Ovary (tissue), 10 donors: Measurements from ENCODE around the gene UTP14A. TPM values are rescaled to one million over a fixed set of nuclear protein-coding genes. Genes with fewer than 3 reads are reported as not detected.
"Not testable (repeated sequence)": the region's sequence is repeated elsewhere in the genome, so short reads cannot be mapped to it uniquely, and the experiment has no call there.

Experiments used
- DNase-seq, 5 donors: peaks; one replicate each; pipeline ENCODE4 v3.0.0-alpha.2; 2019 to 2020
- H3K27ac ChIP-seq, 2 donors: fragments of 200-600 bp; one replicate each; pipeline versions ENCODE4 v1.5.1 to v1.8.0; 2019 to 2022
- H3K27me3 ChIP-seq: fragments of 200-600 bp; one replicate; pipeline ENCODE4 v1.8.0; 2022
- H3K36me3 ChIP-seq: fragments of 200-600 bp; sonication (generic); one replicate; pipeline ENCODE4 v1.5.1; 2019
- H3K4me1 ChIP-seq: one replicate; pipeline ENCODE4 v1.8.1; 2013; ENCODE audit warnings: mild to moderate bottlenecking, moderate library complexity; ENCODE audit not compliant: insufficient read depth
- H3K4me3 ChIP-seq: fragments of 200-600 bp; sonication (generic); one replicate; pipeline ENCODE4 v1.5.1; 2017
- H3K9me3 ChIP-seq, 2 donors: fragments of 200-600 bp in 1 of 2; sonication (generic) in 1 of 2; one replicate each; pipeline versions ENCODE4 v1.5.1 to v1.8.1; 2013 to 2019; ENCODE audit warnings: mild to moderate bottlenecking in 1 of 2, moderate library complexity in 1 of 2
- EP300 ChIP-seq: sonication (generic); formaldehyde crosslinking; IDR thresholded peaks from one replicate; pipeline ENCODE4 v1.6.1; 2017; ENCODE audit warnings: antibody characterized with exemption
- POLR2A ChIP-seq: fragments of 450-650 bp; IDR thresholded peaks from one replicate; pipeline ENCODE4 v1.6.1; 2017; ENCODE audit warnings: antibody characterized with exemption, mild to moderate bottlenecking, moderate library complexity
- WGBS, 3 donors: extraction: QIAGEN DNeasy Blood & Tissue Kit in 1 of 3; methylation state at CpG; one replicate each; pipeline versions ENCODE4 v1.1.5 to v1.1.7; 2013 to 2017; 5-methylcytosine and 5-hydroxymethylcytosine counted together
- intact Hi-C, 4 donors: fragments of 100-400 bp; cut with DNase I; formaldehyde crosslinking; loops; one replicate each; pipeline versions ENCODE4 v1.11.0 to v1.15.1; 2022 to 2023
- long read RNA-seq, 3 donors: library from polyadenylated mRNA in 2 of 3; unstranded in 2 of 3; transcript quantifications; one replicate each; pipeline ENCODE4 v2.0.0 and lab custom pipeline, GENCODE V29; 2021 to 2026
- polyA plus RNA-seq, 2 donors: library from polyadenylated mRNA; stranded (reverse); fragments of 200-250 nt in 1 of 2; fragments of 350-450 nt in 1 of 2; fragmentation: Illumina TruSeq in 1 of 2; extraction: RNeasy Lipid Tissue Mini Kit (QIAGEN cat#74804) in 1 of 2; gene quantifications; one replicate each; pipeline ENCODE4 v1.2.3, GENCODE V29; 2013 to 2014
- total RNA-seq, 7 donors: library from RNA; depleted of rRNA in 2 of 7; stranded (reverse); fragments of >200 nt in 2 of 7; fragmentation: NEBNext Ultra II Directional in 3 of 7; extraction: Animal tissue kit (Norgen Biotek cat#: 25700) in 3 of 7; gene quantifications; one replicate each; pipeline versions ENCODE4 v1.1.0 to v1.2.4, GENCODE V29; 2016 to 2023
- TF ChIP-seq, protein P1 (sequence below), 3 donors: fragments of 450-650 bp in 2 of 3; fragments of 200-600 bp in 1 of 3; IDR thresholded peaks; one replicate each; pipeline versions ENCODE4 v1.5.1 to v1.8.0; 2016 to 2022; ENCODE audit warnings: antibody characterized with exemption in 3 of 3, mild to moderate bottlenecking in 1 of 3
- donor health status: DM: no; HTN: no; CAD: no; lungs with moderate emphysema.
- donor health status: DM: no; HTN: no; CAD: no.
- donor health status: Bipolar disorder and iron deficiency.
- donor health status: DM: yes; HTN: yes; CAD: no.
- donor health status: DM: no; HTN: no; CAD: no.
- donor health status: DM: yes; HTN: yes; CAD: no.

The UTP14A gene, protein sequence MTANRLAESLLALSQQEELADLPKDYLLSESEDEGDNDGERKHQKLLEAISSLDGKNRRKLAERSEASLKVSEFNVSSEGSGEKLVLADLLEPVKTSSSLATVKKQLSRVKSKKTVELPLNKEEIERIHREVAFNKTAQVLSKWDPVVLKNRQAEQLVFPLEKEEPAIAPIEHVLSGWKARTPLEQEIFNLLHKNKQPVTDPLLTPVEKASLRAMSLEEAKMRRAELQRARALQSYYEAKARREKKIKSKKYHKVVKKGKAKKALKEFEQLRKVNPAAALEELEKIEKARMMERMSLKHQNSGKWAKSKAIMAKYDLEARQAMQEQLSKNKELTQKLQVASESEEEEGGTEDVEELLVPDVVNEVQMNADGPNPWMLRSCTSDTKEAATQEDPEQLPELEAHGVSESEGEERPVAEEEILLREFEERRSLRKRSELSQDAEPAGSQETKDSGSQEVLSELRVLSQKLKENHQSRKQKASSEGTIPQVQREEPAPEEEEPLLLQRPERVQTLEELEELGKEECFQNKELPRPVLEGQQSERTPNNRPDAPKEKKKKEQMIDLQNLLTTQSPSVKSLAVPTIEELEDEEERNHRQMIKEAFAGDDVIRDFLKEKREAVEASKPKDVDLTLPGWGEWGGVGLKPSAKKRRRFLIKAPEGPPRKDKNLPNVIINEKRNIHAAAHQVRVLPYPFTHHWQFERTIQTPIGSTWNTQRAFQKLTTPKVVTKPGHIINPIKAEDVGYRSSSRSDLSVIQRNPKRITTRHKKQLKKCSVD
- 10 to 100 TPM; 11.7 to 22.6 (median 15.6) TPM for total RNA-seq
- polyA plus RNA-seq, result 10 to 100 TPM; 12.9 to 36.6 TPM
- long read RNA-seq, donor 1, transcript UTP14A-201 (15 exons, 2,488 nt), result major isoform, 40 of 71 reads
- long read RNA-seq, donor 1, partial matches to known transcripts, result 26 of 71 reads
- long read RNA-seq, donor 1, other reads (novel, unspliced or antisense), result 5 of 71 reads
- long read RNA-seq, donor 2, partial matches to known transcripts, result 15 of 17 reads
- long read RNA-seq, donor 2, other reads (novel, unspliced or antisense), result 0 of 17 reads
- long read RNA-seq, donor 3, transcript UTP14A-201 (15 exons, 2,488 nt), result major isoform, 45 of 50 reads
- long read RNA-seq, donor 3, partial matches to known transcripts, result 3 of 50 reads
- long read RNA-seq, donor 3, other reads (novel, unspliced or antisense), result 2 of 50 reads

DNA sequence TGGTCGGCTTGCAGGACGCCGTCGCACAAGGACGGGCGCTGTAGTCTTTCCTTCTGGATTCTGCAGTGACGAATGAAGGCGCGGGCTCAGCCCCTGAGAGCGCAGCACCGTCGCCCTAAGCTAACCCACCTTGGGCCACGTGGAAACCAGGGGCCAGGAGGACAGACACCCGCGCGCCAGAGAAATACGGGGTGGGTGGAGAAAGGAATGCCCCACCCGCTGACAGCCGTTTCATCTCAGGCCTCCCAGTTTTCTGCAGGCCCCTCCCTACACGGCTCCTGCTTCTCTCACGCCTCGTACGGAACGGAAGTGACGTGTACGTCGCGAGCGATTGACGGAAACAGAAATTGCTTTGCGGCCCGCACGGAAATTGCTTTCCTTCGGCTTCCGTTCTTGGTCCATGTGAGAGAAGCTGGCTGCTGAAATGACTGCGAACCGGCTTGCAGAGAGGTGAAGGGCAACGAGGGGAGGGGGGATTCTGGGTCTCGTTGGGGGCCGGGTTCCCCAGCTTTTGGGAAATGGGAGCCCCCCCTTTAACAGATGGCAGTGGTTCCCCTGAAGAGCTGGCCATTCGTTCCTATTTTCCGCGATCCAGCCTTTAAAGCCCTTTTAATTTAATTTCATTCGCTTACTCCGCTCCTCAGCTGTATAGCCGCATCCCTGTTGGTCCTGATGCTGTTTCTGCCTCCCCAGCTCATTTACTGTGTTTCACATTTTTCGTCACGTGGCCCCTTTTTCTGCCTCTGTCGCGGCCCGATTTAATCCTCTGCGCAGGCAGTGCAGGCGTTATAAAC lies at the start of gene UTP14A:
UTP14A (plus strand) TSS at position 378 of the 794 bp plus-strand sequence; CDS start at position 425, 47 bp downstream.
- intact Hi-C loops, result no loop called here
- 31 to 43% (median 37%) methylated on average over 53 of the region's 53 CpGs for WGBS, 3 donors
- Histone ChIP-seq H3K36me3 (no peaks in the 10 kb centered on the region), H3K27me3 (no peaks in the 10 kb centered on the region), H3K9me3 (no peaks in the 10 kb centered on the region), H3K4me3 (peak within 1 kb of the TSS; percentile 46), H3K27ac (peak within 1 kb of the TSS; percentile 38 to 51), H3K4me1 (no peaks in the 10 kb centered on the region)
- TF ChIP-seq EP300 (no peak), POLR2A (peak; percentile 27)
- TF ChIP-seq, protein P1, sequence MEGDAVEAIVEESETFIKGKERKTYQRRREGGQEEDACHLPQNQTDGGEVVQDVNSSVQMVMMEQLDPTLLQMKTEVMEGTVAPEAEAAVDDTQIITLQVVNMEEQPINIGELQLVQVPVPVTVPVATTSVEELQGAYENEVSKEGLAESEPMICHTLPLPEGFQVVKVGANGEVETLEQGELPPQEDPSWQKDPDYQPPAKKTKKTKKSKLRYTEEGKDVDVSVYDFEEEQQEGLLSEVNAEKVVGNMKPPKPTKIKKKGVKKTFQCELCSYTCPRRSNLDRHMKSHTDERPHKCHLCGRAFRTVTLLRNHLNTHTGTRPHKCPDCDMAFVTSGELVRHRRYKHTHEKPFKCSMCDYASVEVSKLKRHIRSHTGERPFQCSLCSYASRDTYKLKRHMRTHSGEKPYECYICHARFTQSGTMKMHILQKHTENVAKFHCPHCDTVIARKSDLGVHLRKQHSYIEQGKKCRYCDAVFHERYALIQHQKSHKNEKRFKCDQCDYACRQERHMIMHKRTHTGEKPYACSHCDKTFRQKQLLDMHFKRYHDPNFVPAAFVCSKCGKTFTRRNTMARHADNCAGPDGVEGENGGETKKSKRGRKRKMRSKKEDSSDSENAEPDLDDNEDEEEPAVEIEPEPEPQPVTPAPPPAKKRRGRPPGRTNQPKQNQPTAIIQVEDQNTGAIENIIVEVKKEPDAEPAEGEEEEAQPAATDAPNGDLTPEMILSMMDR (IDR thresholded peaks at IDR 0.05), result no peak
- peak; percentile 82 to 89 (median 84) for DNase-seq

GRCh38 chrX:129859134-129859533 lies 46.8 kb upstream of the UTP14A start:
- WGBS, 3 donors, result 55 to 67% (median 65%) methylated on average over 6 of the region's 6 CpGs
- H3K27ac ChIP-seq, DNase-seq, intact Hi-C loops, H3K36me3 ChIP-seq, H3K9me3 ChIP-seq, H3K4me3 ChIP-seq, H3K4me1 ChIP-seq, H3K27me3 ChIP-seq: not testable (repeated sequence)

- H3K27ac ChIP-seq, H3K4me1 ChIP-seq, DNase-seq, H3K4me3 ChIP-seq, H3K27me3 ChIP-seq, H3K36me3 ChIP-seq, H3K9me3 ChIP-seq, intact Hi-C loops: not testable (repeated sequence)
- WGBS, 3 donors, result 51 to 57% (median 56%) methylated on average over 3 of the region's 3 CpGs
Measured at GRCh38 chrX:129866321-129866720, 39.6 kb upstream of the UTP14A start.

- whole genome bisulfite sequencing, 3 donors, result 70 to 88% (median 71%) methylated on average over 2 of the region's 2 CpGs
- H3K4me3 ChIP-seq, result no peak overlapping the region
- TF ChIP-seq, protein P1 (IDR thresholded peaks at IDR 0.05), result no peak
- TF ChIP-seq POLR2A (no peak), EP300 (no peak)
- no peaks in the 10 kb centered on the region for H3K36me3 ChIP-seq
- intact Hi-C loops, result no loop called here
- H3K27ac ChIP-seq, result no peak overlapping the region
- DNase-seq, result no peak
- H3K9me3 ChIP-seq, result no peaks in the 10 kb centered on the region
- no peaks in the 10 kb centered on the region for H3K4me1 ChIP-seq
- H3K27me3 ChIP-seq, result no peaks in the 10 kb centered on the region
Measured at GRCh38 chrX:129872524-129872923, 33.4 kb upstream of the UTP14A start.

DNA sequence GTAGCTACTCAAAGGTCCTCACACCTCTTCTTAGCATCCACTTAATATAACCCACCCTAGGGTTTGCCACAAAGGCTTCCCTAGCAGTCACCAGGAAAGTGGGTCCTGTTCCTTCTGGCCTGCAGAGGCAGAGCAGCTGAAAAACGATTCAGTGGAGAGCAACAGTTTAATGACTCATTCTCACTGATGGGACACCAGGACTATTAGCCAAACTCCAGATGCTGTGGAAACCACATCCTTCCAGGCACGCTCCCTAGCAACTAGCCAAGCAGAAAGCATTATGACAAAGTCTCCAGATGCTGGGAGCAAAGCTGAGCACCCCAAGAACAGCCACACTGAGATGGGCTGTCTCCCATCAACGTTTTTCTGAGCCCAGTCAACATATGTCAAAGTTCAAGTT lies 30.3 kb upstream of the UTP14A start:
- Histone ChIP-seq H3K9me3 (no peaks in the 10 kb centered on the region), H3K4me3 (no peak overlapping the region), H3K36me3 (no peaks in the 10 kb centered on the region), H3K27ac (no peak overlapping the region), H3K4me1 (no peaks in the 10 kb centered on the region), H3K27me3 (no peaks in the 10 kb centered on the region)
- TF ChIP-seq POLR2A (no peak), EP300 (no peak)
- TF ChIP-seq, protein P1 (IDR thresholded peaks at IDR 0.05), result no peak
- DNase-seq, result no peak
- intact Hi-C loops, result no loop called here
- 14 to 29% (median 25%) methylated on average over 3 of the region's 3 CpGs for WGBS, 3 donors
